Endothelial cell of umbilical vein (primary cell): Measurements from ENCODE around the gene ATP2B2. TPM values are rescaled to one million over a fixed set of nuclear protein-coding genes. Genes with fewer than 3 reads are reported as not detected.

Experiments used
- BruUV-seq: library from RNA; stranded (reverse); fragments of 400-500 nt; replicated peaks from 2 replicates; lab custom pipeline; 2021; lab: Mats Ljungman, UMichigan
- CTCF ChIA-PET: fragments of 300-600, 350-600 bp; sonication (Branson Sonifier 250); formaldehyde crosslinking; loops from one replicate; lab custom pipeline; 2021; ENCODE audit warnings: antibody characterized with exemption, inconsistent platforms; lab: Charles Lee
- POLR2A ChIA-PET: fragments of 300-600, 350-600 bp; sonication (Branson Sonifier 250); formaldehyde crosslinking; loops from one replicate; lab custom pipeline; 2021; ENCODE audit warnings: antibody characterized with exemption, inconsistent platforms; lab: Charles Lee
- DNase-seq: peaks from one replicate; pipeline ENCODE4 v3.0.0-alpha.2; 2011; ENCODE audit warnings: low read depth, low spot score
- FAIRE-seq: peaks from 2 replicates; lab custom pipeline; 2011; peaks lifted over from hg19 to GRCh38; lab: Jason Lieb, UNC
- H2AFZ ChIP-seq: 2 replicates; pipeline ENCODE4 v1.6.0; 2012; ENCODE audit warnings: low read depth, low read length, control low read depth, inconsistent platforms
- H3K27ac ChIP-seq: 2 replicates; pipeline ENCODE4 v1.5.1; 2011; ENCODE audit warnings: low read depth, mild to moderate bottlenecking, control low read depth, low read length, moderate library complexity; ENCODE audit not compliant: insufficient read depth
- H3K27me3 ChIP-seq, 2 experiments: 2 replicates each; pipeline versions ENCODE4 v1.6.0 to v1.6.1; 2011; ENCODE audit warnings: low read length in 2 of 2, mixed read lengths in 1 of 2; ENCODE audit not compliant: control insufficient read depth in 2 of 2, insufficient read depth in 2 of 2
- H3K36me3 ChIP-seq, 2 experiments: 2 replicates in 1 of 2; 3 replicates in 1 of 2; pipeline ENCODE4 v1.5.1; 2011; ENCODE audit warnings: low read length in 2 of 2, mild to moderate bottlenecking in 1 of 2, moderate library complexity in 1 of 2; ENCODE audit not compliant: control insufficient read depth in 2 of 2, insufficient read depth in 2 of 2; ENCODE audit errors: extremely low read depth in 1 of 2
- H3K4me1 ChIP-seq: 3 replicates; pipeline ENCODE4 v1.5.1; 2011; ENCODE audit warnings: mild to moderate bottlenecking, low read length; ENCODE audit not compliant: control insufficient read depth, insufficient read depth; ENCODE audit errors: extremely low read depth
- H3K4me2 ChIP-seq: 2 replicates; pipeline ENCODE4 v1.6.1; 2011; ENCODE audit warnings: low read length, control low read depth, mixed read lengths; ENCODE audit not compliant: insufficient read depth
- H3K4me3 ChIP-seq, 3 experiments: fragments of 200-600 bp in 1 of 3; sonication (generic), shearing (Covaris generic) in 1 of 3; replicated peaks in 1 of 3; 2 replicates each; pipeline ENCODE4 v1.5.1; 2011 to 2016; ENCODE audit warnings: control low read depth in 3 of 3, low read length in 3 of 3, mild to moderate bottlenecking in 2 of 3, inconsistent platforms in 1 of 3, low read depth in 1 of 3, moderate library complexity in 1 of 3; ENCODE audit not compliant: insufficient read depth in 1 of 3
- H3K79me2 ChIP-seq: 2 replicates; pipeline ENCODE4 v1.6.0; 2012; ENCODE audit warnings: low read length, inconsistent platforms; ENCODE audit not compliant: control insufficient read depth, insufficient read depth
- H3K9ac ChIP-seq: replicated peaks from 2 replicates; pipeline ENCODE3; 2011; ENCODE audit warnings: low read length, control low read depth; ENCODE audit not compliant: insufficient read depth; ENCODE audit errors: extremely low read depth
- H3K9me1 ChIP-seq: replicated peaks from 3 replicates; pipeline ENCODE4 v1.6.0; 2011; ENCODE audit warnings: mild to moderate bottlenecking, low read length; ENCODE audit not compliant: control insufficient read depth, insufficient read depth; ENCODE audit errors: extremely low read depth
- H3K9me3 ChIP-seq: replicated peaks from 2 replicates; pipeline ENCODE4 v1.5.1; 2012; ENCODE audit warnings: low read length, inconsistent platforms; ENCODE audit not compliant: control insufficient read depth, insufficient read depth
- H4K20me1 ChIP-seq: replicated peaks from 2 replicates; pipeline ENCODE3; 2011; ENCODE audit warnings: mild to moderate bottlenecking, low read length; ENCODE audit not compliant: control insufficient read depth, insufficient read depth; ENCODE audit errors: extremely low read depth
- EZH2 ChIP-seq: IDR thresholded peaks from 2 replicates; pipeline ENCODE4 v1.6.1; 2012; ENCODE audit warnings: borderline replicate concordance, low read depth, mild to moderate bottlenecking, moderate library complexity, low read length, inconsistent platforms; ENCODE audit not compliant: severe bottlenecking
- FOS ChIP-seq: IDR thresholded peaks from 2 replicates; pipeline ENCODE4 v1.6.1; 2011; ENCODE audit warnings: mild to moderate bottlenecking, low read length, moderate library complexity, borderline replicate concordance; ENCODE audit not compliant: insufficient read depth
- GATA2 ChIP-seq: IDR thresholded peaks from 2 replicates; pipeline ENCODE4 v1.7.0; 2011; ENCODE audit warnings: low read depth, mild to moderate bottlenecking, moderate library complexity, mixed read lengths, low read length; ENCODE audit not compliant: insufficient read length, insufficient read depth
- JUN ChIP-seq: IDR thresholded peaks from 2 replicates; pipeline ENCODE4 v1.6.1; 2011; ENCODE audit warnings: borderline replicate concordance, low read depth; ENCODE audit not compliant: insufficient read length, insufficient read depth
- MAX ChIP-seq: IDR thresholded peaks from 2 replicates; pipeline ENCODE4 v1.6.1; 2011; ENCODE audit not compliant: insufficient read depth, insufficient read length
- MYC ChIP-seq: IDR thresholded peaks from one replicate; pipeline ENCODE4 v1.6.1; 2011; ENCODE audit warnings: mild to moderate bottlenecking, low read depth, low read length
- POLR2A ChIP-seq: IDR thresholded peaks from 2 replicates; pipeline ENCODE4 v1.6.1; 2012; ENCODE audit warnings: low read depth, mild to moderate bottlenecking, control low read depth, low read length
- POLR2AphosphoS5 ChIP-seq: IDR thresholded peaks from 2 replicates; pipeline ENCODE4 v1.6.1; 2012; ENCODE audit warnings: low read depth, mild to moderate bottlenecking, control low read depth, low read length, moderate library complexity; ENCODE audit not compliant: insufficient read depth
- dilution Hi-C: fragments of 300-500 bp; cut with MboI; formaldehyde crosslinking; loops from one replicate; pipeline ENCODE4 v1.15.0; 2019; ENCODE audit warnings: low sequenced_read_pairs; ENCODE audit not compliant: extremely low pct_ligation_motif_present
- intact Hi-C: fragments of 100-400 bp; cut with micrococcal nuclease; formaldehyde crosslinking; loops from one replicate; pipeline ENCODE4 v1.10.0; 2022
- polyA plus RNA-seq, 4 experiments: library from polyadenylated mRNA; depleted of rRNA in 3 of 4; stranded (reverse) in 3 of 4; unstranded in 1 of 4; fragments of >200 nt; gene quantifications; 2 replicates each; pipeline versions ENCODE4 v1.2.1 to v1.2.3, GENCODE V29; 2011 to 2012; ENCODE audit warnings: missing spikeins in 1 of 4
- total RNA-seq: library from RNA; stranded (reverse); gene quantifications from 2 replicates; pipeline ENCODE4 v1.2.3, GENCODE V29; 2021
- TF ChIP-seq, protein P1 (sequence below), 2 donors: IDR thresholded peaks; 1 replicate in 1 of 2; 2 replicates in 1 of 2; pipeline ENCODE4 v1.5.1; 2011; ENCODE audit warnings: low read length in 2 of 2, mild to moderate bottlenecking in 2 of 2, moderate library complexity in 2 of 2, control low read depth in 1 of 2, inconsistent platforms in 1 of 2, low read depth in 1 of 2; ENCODE audit not compliant: insufficient read depth in 1 of 2; ENCODE audit errors: extremely low read depth in 1 of 2

ATP2B2 gene
- total and polyA plus RNA-seq, 2 donors (not counting 3 experiments of a cell fraction or from before 2014, with no cell fraction given), result not detected

GRCh38 chr3:10526366-10526765 is 21.0 kb upstream of the ATP2B2 start:
- no peaks in the 10 kb centered on the region for H3K4me1 ChIP-seq
- no peak overlapping the region for H3K4me3 ChIP-seq
- intact Hi-C loops (no loop called here), dilution Hi-C loops (no loop called here)
- TF ChIP-seq FOS, result no peak
- TF ChIP-seq POLR2AphosphoS5, result no peak
- no peak for TF ChIP-seq MYC
- TF ChIP-seq EZH2, result no peak
- TF ChIP-seq JUN, result no peak
- TF ChIP-seq GATA2, result no peak
- no peak for TF ChIP-seq POLR2A
- TF ChIP-seq MAX, result no peak
- TF ChIP-seq, protein P1, sequence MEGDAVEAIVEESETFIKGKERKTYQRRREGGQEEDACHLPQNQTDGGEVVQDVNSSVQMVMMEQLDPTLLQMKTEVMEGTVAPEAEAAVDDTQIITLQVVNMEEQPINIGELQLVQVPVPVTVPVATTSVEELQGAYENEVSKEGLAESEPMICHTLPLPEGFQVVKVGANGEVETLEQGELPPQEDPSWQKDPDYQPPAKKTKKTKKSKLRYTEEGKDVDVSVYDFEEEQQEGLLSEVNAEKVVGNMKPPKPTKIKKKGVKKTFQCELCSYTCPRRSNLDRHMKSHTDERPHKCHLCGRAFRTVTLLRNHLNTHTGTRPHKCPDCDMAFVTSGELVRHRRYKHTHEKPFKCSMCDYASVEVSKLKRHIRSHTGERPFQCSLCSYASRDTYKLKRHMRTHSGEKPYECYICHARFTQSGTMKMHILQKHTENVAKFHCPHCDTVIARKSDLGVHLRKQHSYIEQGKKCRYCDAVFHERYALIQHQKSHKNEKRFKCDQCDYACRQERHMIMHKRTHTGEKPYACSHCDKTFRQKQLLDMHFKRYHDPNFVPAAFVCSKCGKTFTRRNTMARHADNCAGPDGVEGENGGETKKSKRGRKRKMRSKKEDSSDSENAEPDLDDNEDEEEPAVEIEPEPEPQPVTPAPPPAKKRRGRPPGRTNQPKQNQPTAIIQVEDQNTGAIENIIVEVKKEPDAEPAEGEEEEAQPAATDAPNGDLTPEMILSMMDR (IDR thresholded peaks at IDR 0.05; ENCODE audit: extremely low read depth in 1 of 2, insufficient read depth in 1 of 2, low read depth in 1 of 2, low read length in 2 of 2), result no peak
- H3K9me1 ChIP-seq, result no peaks in the 10 kb centered on the region
- H3K79me2 ChIP-seq, result no peaks in the 10 kb centered on the region
- no peak overlapping the region for H2AFZ ChIP-seq
- H4K20me1 ChIP-seq, result no peaks in the 10 kb centered on the region
- H3K9me3 ChIP-seq, result no peaks in the 10 kb centered on the region
- FAIRE-seq (no peak), DNase-seq (no peak)
- no peaks in the 10 kb centered on the region for H3K36me3 ChIP-seq
- H3K27me3 ChIP-seq, result peaks cover 0 to 1% of the 10 kb centered on the region in 2 experiments
- no peak overlapping the region for H3K27ac ChIP-seq
- no peak overlapping the region for H3K4me2 ChIP-seq
- H3K9ac ChIP-seq, result no peak overlapping the region
- POLR2A ChIA-PET, result no interaction called here
- BruUV-seq, result no TSS peak
- CTCF ChIA-PET, result no interaction called here
